ENCODE data around the gene EVA1C. TPM values are rescaled to one million over a fixed set of nuclear protein-coding genes. Genes with fewer than 3 reads are reported as not detected.

The EVA1C gene
- total RNA-seq, 4 donors from 2014 or later: 57.4 to 108 (median 66.7) TPM

DNA sequence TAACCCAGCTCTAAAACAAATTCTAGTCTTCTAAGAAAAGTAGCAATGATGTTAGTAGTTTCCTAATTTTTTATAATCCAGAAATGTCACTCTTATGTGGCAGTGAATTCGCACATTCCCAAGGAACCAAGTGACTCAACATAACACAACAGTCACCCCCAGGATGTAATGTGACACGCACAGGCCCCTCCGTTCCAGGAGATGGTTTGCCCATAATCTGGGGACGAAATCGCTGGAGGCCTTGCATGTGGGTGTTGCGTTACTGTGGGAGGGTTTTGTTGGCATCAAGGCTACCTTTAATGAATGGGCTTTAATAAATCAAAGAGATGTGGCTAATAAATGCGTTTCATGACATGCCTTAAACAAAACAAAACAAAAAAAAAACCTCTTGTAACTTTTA is 50.9 kb downstream of the EVA1C start:
- no peak for DNase-seq (ENCODE audit: low spot score in 2 of 2)
- no peak overlapping the region for H3K4me3 ChIP-seq (ENCODE audit: low read depth, poor library complexity, severe bottlenecking)
- no peak for TF ChIP-seq POLR2A (IDR thresholded peaks at IDR 0.05)
- TF ChIP-seq, protein P1, sequence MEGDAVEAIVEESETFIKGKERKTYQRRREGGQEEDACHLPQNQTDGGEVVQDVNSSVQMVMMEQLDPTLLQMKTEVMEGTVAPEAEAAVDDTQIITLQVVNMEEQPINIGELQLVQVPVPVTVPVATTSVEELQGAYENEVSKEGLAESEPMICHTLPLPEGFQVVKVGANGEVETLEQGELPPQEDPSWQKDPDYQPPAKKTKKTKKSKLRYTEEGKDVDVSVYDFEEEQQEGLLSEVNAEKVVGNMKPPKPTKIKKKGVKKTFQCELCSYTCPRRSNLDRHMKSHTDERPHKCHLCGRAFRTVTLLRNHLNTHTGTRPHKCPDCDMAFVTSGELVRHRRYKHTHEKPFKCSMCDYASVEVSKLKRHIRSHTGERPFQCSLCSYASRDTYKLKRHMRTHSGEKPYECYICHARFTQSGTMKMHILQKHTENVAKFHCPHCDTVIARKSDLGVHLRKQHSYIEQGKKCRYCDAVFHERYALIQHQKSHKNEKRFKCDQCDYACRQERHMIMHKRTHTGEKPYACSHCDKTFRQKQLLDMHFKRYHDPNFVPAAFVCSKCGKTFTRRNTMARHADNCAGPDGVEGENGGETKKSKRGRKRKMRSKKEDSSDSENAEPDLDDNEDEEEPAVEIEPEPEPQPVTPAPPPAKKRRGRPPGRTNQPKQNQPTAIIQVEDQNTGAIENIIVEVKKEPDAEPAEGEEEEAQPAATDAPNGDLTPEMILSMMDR (IDR thresholded peaks at IDR 0.05): no peak
- 69 to 71% methylated on average over 7 of the region's 7 CpGs for WGBS, 2 donors
- intact Hi-C loops (cut with DNase I; ENCODE audit: low total_unique reads): no loop called here

DNA sequence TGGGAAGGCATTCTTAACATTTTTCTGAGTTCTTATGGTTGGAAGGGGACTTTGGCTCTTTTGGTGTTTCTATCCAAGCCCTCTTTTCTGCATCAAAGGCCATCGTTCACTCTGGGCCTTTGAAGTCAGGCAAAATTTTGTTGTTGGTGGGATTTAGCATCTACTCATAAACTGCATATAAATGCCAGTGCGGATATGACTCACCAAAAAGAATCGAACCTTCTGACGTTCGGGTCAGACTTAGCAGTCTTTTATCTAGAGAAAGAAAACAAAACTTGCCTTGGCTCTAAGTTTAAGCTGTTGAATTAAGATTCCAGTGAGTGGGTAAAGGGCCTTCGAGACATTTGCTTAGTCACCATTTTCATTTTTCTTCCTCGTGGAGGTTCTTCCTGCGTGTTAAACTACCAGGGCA is 51.4 kb downstream of the EVA1C start:
- intact Hi-C loops (cut with DNase I; ENCODE audit: low total_unique reads): no loop called here
- 63 to 69% methylated on average over 8 of the region's 8 CpGs for WGBS, 2 donors
- TF ChIP-seq, protein P1 (IDR thresholded peaks at IDR 0.05): no peak
- no peak for TF ChIP-seq POLR2A (IDR thresholded peaks at IDR 0.05)
- no peak overlapping the region for H3K4me3 ChIP-seq (ENCODE audit: low read depth, poor library complexity, severe bottlenecking)
- peak in 1 of 2 donors; percentile 3 for DNase-seq (ENCODE audit: low spot score in 2 of 2)

DNA sequence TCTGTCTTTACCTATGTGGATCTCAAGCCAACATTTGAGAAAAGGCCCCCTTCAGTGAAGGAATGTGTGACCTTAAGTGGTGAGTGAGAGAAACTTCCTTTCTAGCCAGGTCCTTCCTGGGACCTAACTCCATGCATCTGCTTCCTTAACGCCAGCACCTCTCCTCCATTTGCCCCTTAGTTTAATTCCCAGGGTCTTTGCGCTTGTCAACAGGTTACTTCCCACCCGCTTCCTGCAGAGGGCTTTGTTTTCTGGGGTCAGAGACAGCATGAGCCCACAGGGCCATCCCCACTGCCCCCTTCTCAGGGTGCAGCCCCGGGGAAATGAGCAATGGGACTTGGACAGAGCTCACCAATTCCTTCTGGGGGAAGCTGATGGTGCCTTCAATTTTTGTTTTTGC is 54.8 kb downstream of the EVA1C start:
- peak in 1 of 2 donors; percentile 3 for DNase-seq (ENCODE audit: low spot score in 2 of 2)
- intact Hi-C loops (cut with DNase I; ENCODE audit: low total_unique reads): no loop called here
- 92% methylated on average over 4 of the region's 4 CpGs for WGBS, 2 donors
- no peak overlapping the region for H3K4me3 ChIP-seq (ENCODE audit: low read depth, poor library complexity, severe bottlenecking)
- TF ChIP-seq, protein P1 (IDR thresholded peaks at IDR 0.05): no peak
- no peak for TF ChIP-seq POLR2A (IDR thresholded peaks at IDR 0.05)

DNA sequence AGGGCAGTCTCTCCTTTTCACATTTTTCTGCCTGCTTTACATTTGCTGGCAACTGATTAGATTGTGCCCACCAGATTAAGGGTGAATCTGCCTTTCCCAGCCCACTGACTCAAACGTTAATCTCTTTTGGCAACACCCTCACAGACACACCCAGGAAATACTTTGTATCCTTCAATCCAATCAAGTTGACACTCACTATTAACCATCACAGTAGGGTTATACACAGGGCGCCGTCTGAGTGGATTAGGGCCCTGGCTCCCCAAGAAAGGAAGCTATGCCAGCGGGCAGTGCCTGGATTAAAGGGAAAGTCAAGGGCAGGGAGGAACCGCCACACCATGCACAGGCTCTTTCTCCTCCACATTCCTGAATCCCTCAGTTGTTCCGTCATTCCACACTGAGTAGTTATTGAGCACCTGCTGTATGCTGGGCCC is 56.2 kb downstream of the EVA1C start:
- WGBS, 2 donors: 75 to 81% methylated on average over 6 of the region's 6 CpGs
- intact Hi-C loops (cut with DNase I; ENCODE audit: low total_unique reads): no loop called here
- peak in 1 of 2 donors; percentile 31 for DNase-seq (ENCODE audit: low spot score in 2 of 2)
- no peak overlapping the region for H3K4me3 ChIP-seq (ENCODE audit: low read depth, poor library complexity, severe bottlenecking)
- no peak for TF ChIP-seq POLR2A (IDR thresholded peaks at IDR 0.05)
- TF ChIP-seq, protein P1 (IDR thresholded peaks at IDR 0.05): no peak

DNA sequence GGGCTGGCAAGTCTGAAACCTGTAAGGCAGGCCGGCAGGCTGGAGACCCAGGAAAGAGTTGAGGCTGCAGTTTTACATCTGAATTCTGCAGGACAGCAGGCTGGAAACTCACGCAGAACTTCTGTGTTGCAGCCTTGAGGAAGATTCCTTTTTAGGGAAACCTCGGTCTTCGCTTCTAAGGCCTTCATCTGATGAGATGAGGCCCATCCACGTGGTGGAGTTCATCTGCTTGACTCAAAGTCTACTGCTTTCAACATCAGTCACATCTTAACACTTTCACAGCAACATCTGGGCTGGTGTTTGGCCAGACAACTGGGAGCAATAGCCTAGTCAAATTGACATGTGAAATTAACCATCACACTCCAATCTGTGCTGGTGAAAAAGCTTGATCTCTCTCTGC is 57.1 kb downstream of the EVA1C start:
- no peak overlapping the region for H3K4me3 ChIP-seq (ENCODE audit: low read depth, poor library complexity, severe bottlenecking)
- 85 to 98% methylated on average over 5 of the region's 5 CpGs for WGBS, 2 donors
- intact Hi-C loops (cut with DNase I; ENCODE audit: low total_unique reads): no loop called here
- no peak for TF ChIP-seq POLR2A (IDR thresholded peaks at IDR 0.05)
- TF ChIP-seq, protein P1 (IDR thresholded peaks at IDR 0.05): no peak
- DNase-seq (ENCODE audit: low spot score in 2 of 2): peak in 1 of 2 donors; percentile 28

DNA sequence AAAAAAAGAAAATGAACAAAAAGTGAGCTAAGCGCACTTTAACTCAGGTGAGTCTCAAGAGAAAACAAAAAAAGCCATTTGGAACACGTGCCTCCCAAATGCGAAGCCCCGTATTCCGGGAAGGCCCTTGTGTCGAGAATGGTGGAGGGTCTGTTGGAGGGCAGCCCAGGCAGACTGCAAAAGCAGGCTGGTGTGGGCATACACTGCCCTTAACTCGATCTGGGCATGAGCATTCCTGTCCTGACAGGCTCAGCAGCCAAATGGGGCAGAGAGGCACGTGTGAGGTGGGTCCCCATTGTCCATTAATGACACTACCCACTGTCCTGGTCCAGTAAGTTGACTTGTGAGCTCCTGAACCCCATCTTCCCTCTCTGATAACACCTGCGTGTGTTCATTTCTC is 57.7 kb downstream of the EVA1C start:
- TF ChIP-seq, protein P1 (IDR thresholded peaks at IDR 0.05): no peak
- no peak for TF ChIP-seq POLR2A (IDR thresholded peaks at IDR 0.05)
- peak in 1 of 2 donors; percentile 37 for DNase-seq (ENCODE audit: low spot score in 2 of 2)
- 85% methylated on average over 9 of the region's 9 CpGs for WGBS, 2 donors
- intact Hi-C loops (cut with DNase I; ENCODE audit: low total_unique reads): no loop called here
- no peak overlapping the region for H3K4me3 ChIP-seq (ENCODE audit: low read depth, poor library complexity, severe bottlenecking)

All from lower leg skin (tissue), 4 donors.